Fibroblast of skin of scalp (primary cell): Measurements from ENCODE around the gene HOATZ. TPM values are rescaled to one million over a fixed set of nuclear protein-coding genes. Genes with fewer than 3 reads are reported as not detected.

Experiments
- DNase-seq: peaks from one replicate; pipeline ENCODE4 v3.0.0-alpha.2; 2013
- polyA plus RNA-seq, 2 experiments: library from polyadenylated mRNA; unstranded; fragments of 120-200 nt; gene quantifications; one replicate each; pipeline ENCODE4 v1.2.1, GENCODE V29; 2013; ENCODE audit not compliant: insufficient read length in 2 of 2

Gene HOATZ
- 0.51 TPM for polyA plus RNA-seq (2013, experiment 1 of 2; ENCODE audit: insufficient read length)
- 0.49 TPM for polyA plus RNA-seq (2013, experiment 2 of 2; ENCODE audit: insufficient read length)

DNA sequence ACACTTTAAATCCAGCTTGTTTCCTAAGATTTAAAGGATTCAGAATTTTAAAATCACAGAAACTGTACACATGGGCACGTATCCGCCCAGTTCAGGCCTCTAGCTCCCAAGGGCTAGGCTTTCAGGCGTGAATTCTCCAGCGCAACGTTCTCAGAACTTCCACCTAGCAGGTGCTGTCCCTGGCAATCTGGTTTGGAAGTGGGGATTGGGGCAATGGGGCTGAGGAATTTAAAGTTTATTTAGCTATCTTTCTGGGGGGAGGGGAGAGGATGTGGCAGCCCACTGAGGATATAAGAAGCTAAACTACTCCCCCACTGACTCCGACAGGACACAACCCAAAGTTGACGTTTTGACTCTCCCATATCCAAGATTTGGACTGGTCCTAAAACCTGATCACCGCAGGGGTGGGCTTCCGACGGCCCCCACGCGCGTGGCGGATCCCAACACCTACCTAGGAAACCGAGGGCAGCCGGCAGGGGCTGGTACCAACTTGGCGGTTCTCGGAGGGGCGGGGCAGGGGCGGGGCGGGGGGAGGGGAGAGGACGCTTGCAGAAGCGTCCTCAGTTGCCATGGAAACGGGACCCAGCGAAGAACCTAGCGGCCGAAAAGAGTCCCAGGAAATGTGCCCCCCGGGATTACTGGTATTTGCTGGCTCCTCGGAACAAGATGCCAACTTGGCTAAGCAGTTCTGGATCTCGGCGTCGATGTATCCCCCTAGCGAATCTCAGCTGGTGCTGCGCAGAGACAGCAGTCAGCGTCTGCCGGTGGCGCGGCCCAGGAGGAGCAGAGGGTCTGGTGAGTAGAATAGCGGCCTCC lies at the start of gene HOATZ:
TSS of gene HOATZ (plus strand) at position 563 of the 816 bp plus-strand sequence. CDS start at position 570, 7 bp downstream.
- DNase-seq = peak; percentile 67

DNA sequence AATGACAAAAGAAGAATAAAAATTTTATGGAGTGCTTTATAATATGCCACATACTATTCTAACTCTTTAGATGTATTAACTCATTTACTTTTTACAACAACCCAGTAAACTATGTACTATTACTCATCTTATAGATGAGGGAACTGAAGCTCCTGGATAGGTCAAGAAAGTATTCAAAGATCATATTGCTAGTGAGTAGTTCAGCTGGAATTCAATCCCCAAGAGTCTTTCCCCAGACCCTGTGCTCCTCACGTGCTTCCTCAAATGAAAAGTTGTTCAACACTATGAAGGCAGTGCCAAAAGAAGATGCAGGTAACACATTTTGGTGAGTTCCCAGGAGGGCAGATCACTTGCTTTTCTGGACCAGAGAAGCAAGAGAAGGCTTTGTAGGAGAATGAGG lies 49.2 kb upstream of the HOATZ start:
- peak; percentile 77 for DNase-seq

GRCh38 chr11:111466615-111467014 lies 48.0 kb upstream of the HOATZ start:
- DNase-seq = no peak

GRCh38 chr11:111469200-111469599 lies 45.4 kb upstream of the HOATZ start:
- peak; percentile 80 for DNase-seq

GRCh38 chr11:111472228-111472627 lies 42.4 kb upstream of the HOATZ start:
- no peak for DNase-seq

DNA sequence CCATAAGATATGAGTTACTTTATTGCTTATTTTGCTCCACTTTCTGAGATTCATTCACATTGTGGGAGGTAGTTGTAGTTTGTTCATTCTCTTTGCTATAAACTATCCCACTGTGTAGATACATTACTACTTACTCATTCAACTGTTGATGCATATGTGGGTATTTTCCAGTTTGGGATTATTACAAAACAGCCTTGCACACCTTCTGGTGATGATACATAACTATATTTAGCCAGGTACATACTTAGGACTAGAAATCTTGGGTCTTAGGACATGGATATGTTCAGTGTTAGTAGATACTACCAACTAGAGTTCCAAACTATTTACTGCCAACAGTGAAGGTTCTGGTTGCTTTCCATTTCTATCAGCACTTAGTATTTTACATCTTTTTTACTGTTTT lies 40.1 kb upstream of the HOATZ start:
- DNase-seq = no peak

DNA sequence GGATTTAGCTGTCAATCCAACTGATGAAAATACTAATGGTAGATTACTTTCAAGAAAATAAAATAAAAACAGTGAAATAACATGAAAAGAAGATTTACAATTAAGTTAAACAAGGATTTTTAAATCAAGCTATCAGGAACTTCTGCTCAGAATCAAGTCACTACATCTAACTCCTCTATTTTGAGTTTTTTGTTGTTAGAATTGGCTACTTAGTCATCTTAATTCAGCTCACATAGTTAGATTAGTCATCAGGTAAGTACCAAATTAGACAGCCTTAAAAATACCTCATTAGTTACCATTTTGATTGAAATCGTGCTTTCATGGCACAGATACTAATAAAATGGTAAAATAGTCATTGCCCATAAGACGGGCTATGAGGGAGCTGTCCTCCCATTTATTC lies 38.2 kb upstream of the HOATZ start:
- DNase-seq = no peak

DNA sequence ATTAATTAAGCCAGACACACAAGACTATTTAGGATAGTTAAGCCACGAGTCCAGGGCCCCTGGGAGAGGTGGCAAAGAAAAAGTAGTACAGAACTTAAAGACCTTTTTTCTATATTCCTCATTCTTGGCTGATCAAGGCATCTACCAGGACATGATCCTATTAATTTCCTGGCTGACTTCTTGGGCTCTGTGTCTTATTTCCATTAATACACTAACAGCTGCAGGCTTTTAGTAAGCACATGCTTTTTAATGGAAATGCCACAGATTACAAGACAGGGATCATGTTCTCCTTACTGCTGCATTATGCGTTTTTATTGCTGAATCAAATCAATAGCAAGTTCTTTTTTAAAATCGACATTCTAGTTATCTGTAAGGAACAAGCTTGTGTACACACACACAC lies 37.6 kb upstream of the HOATZ start:
- DNase-seq = no peak

DNA sequence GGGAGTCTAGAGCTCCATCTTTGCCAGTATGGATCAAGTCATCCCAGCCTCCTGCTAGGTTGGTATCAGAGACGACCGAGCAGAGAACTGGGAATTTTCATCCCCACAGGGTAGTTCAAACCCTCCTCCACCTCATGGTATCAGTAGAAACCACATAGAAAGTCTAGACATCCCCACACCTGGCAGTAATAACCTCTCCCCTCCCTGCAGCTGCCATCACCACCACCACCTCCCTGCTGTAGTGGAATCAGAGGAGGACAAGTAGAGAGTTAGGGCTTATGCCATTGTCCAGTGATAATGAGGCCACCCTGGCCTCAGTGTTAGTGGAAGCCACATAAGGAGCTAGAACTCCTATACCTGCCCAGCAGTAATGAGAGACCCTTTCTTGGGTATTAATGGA lies 36.7 kb upstream of the HOATZ start:
- no peak for DNase-seq

- DNase-seq = no peak
Observed at GRCh38 chr11:111479666-111480065, 34.9 kb upstream of the HOATZ start.

DNA sequence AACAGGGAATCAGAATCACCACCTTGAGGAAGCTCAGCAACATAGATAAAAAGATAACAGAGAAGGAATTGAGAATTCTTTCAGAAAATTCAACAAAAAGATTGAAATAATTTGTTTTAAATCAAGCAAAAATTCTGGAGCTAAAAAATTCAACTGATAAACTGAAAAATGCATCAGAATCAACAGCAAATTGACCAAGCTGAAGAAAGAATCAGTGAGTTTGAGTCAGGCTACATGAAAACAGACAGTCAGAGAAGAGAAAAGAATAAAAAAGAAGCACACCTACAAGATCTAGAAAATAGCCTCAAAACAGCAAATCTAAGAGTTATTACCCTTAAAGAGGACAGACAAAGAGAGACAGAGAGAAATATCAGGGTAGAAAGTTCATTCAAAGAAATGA lies 31.1 kb upstream of the HOATZ start:
- DNase-seq = no peak

GRCh38 chr11:111490496-111490895 lies 24.1 kb upstream of the HOATZ start:
- DNase-seq = no peak

DNA sequence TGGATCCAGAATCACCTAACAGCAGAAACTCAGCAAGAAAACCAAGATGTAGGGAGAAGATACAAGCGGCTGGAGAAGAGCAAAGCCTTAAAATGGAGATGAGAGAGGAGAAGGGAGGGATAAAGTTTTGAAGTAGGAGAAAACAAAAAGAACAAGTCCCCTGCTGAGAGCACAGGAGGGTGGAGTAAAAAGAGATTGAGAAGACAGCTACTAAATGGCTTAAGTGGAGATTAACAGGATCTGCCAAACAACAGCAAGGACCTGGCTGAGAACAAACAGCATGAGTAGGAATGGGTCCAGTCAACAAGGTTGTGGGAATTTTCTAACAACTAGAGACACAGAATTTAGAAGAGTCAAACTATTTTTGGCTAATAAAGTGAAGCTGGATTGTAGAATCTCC lies 20.5 kb upstream of the HOATZ start:
- no peak for DNase-seq

DNA sequence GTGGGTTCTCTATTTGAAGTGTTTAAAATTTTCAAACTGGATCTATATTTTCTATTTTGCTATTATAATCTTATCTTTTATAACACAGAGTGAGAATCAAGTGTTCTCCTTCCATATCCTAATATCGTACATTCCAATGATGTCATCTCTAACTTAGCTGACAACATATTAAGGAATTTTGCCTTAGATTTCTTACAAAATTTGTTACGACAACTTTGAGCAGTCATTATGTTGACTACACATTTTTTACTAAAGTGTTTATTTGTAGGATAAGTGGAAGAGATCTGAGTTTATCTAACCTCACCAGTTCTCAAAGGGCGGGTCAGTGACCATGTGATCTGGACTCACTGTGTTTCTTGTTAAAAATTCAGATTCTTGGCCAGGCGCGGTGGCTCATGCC lies 15.1 kb upstream of the HOATZ start:
- DNase-seq = no peak

- no peak for DNase-seq
Observed at GRCh38 chr11:111500481-111500880, 14.1 kb upstream of the HOATZ start.

DNA sequence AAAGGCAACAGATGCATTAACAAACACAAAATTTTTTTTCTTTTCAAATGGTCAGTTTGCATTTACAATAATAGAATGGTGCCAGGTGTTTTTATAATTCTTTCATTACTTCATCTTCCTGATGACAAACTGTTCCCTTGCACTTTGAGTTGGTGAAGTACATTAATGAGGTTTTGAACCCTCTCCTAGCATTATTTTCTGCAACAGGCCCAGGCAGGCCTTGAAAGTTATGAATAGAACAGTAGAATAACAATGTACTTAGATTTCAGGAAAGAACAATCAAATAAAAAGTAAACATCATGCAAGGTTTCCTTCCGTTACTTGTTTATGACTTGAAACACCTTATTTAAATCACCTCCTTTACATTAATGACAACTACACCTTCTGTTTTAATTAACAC lies 12.0 kb upstream of the HOATZ start:
- no peak for DNase-seq

- peak; percentile 20 for DNase-seq
Observed at GRCh38 chr11:111510311-111510710, 4.3 kb upstream of the HOATZ start.

DNA sequence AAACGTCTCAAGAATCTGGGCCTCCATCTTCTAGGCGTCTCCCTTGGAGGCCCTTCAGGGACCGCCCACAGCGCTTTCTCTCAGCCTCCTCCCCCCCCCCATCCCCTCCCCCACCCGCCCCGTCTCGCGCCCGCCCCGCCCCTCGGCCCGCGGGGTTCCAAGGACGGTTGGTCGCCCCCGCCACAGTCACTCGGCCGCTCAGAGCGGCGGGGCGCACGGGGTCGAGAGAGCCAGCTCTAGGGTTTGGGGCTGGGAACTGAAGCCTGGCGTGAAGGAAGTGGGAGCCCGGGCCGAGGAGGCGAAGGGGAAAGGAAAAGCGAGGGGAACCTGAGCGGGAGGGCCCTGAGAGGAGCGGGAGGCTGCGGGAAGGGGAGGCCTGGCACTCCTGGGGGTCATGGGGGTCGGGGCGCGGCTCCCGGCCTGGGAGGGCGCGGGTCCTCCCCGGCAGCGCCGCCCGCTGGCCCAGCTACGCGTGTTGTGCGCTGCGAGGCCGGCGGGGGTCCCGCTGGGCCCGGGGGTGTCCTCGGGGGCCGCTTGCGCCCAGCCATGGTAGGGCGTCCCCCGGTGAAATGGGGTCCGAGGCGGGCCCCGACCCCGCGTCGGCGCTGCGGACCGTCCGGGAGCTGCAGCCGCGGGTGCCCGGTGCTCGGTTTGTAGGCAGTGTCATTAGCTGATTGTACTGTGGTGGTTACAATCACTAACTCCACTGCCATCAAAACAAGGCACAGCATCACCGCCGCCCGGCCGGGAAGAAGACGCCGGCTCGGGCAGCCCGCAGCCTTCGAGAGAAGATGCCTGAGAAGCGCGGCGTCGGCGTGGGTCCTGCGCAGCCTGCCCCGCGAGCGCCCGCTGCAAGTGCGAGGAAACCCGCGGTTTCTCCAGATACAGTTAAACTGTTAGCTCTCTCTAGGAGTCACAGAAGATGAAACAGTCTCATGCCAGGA lies 2.0 kb upstream of the HOATZ start, which contains the start of gene BTG4:
TSS of gene BTG4 (minus strand) at position 91 of the 944 bp plus-strand sequence. CDS start 13,610 bp downstream, outside the sequence.
- DNase-seq = peak; percentile 27

- no peak for DNase-seq
Observed at GRCh38 chr11:111513240-111513605, 1.4 kb upstream of the HOATZ start.

DNA sequence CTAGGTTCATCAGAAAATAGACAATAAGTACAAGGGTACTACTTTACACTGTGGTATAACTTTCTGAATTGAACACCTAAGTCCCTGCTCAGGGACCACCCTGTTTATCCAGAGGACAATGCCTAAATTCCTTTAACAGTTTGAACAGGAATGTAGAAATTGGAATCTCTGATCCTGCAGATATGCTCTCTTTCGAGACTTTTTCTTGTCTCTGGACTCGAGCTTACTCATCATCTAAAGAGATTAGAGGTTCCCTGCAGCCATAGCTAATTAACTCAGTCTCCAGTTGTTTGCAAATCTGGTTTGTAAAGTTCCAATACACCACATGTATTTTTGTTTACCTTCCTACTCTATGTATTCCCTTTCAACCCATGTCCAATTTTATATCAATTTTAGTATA lies 1.0 kb downstream of the HOATZ start:
- DNase-seq = no peak

DNA sequence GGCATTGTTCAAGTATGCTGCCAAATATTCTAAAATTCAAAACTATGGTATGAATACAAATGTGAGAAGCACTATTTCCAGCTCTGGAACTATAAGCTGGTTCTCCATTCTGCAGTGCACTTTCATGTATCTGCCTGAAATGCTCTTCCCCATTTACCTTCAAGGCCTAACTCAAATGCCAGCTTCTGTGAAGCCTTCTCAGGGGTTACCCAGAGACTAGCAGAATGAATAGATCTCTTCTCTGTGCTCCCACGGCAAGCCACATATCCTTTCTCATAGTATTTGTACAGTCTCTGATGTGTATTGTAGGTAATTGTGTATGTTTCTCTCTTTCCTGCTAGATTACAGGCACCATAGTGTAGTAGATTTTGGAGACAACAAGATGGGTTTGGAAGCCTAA lies 4.1 kb downstream of the HOATZ start:
- DNase-seq = no peak

DNA sequence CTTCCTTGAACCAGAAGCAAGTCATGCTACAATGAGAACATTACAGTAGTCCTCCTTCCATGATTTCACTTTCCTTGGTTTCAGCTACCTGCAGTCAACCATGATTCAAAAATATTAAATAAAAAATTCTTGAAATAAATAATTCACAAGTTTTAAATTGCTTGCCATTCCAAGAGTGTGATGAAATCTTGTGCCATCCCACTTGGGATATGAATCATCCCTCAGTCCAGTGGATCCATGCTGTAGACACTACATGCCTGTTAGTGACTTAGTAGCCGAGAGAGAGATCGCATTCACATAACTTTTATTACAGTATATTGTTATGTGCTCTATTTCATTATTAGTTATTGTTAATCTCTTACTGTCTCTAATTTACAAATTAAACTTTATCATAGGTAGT lies 6.0 kb downstream of the HOATZ start:
- DNase-seq = peak; percentile 85

DNA sequence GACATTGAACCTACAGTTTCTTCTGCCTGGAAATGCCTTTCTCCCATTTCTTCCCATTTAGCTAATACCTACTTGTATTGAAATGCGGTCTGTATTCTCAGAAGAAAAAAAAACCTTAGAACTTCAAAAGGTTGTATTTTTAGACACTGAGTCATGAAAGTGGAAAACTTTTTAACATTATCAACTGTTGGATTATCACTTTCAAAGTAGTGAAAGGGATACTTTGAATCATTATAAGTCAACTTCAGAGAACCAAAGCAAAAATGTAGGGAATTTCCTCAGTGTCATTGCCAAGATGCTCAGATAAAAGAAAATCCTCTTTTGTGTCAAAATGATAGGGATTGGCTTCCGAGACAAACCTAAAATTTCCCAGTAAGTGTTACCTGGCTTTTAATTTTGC lies 6.6 kb downstream of the HOATZ start:
- no peak for DNase-seq
